GM21576 (cell line): ENCODE results near the gene ATP8B1.
A peak's percentile ranks its signal among the peaks of the same experiment; 100 is the strongest.
"Not testable (repeated sequence)": the region's sequence is repeated elsewhere in the genome, so short reads cannot be mapped to it uniquely, and the experiment has no call there.

Experiments used
- ATAC-seq: cut with Tn5 transposase; IDR thresholded peaks from one replicate; pipeline ENCODE4 v1.9.1; 2021; ENCODE audit warnings: mild to moderate bottlenecking, moderate library complexity; ENCODE audit not compliant: unreplicated experiment

The ATP8B1 gene

DNA sequence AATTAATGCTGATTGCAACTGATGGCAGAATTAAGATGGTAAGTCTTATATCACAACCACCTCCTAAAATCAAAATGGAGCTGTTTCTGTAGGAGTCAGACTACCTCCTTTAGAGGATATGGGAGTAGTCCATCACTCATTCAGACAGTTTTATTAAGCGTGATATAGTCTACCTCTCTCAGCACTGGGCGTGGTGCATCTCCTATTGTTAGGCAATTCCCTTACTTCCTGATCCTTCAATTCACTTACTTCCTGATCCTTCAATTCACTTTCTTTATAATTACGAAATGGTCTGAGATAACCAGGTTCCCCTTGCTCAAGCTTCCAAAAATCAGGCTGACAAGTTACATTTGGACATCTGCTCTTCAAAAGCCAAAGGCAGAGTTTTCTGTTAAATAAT, 31.9 kb downstream of the ATP8B1 start:
- ATAC-seq: no peak

DNA sequence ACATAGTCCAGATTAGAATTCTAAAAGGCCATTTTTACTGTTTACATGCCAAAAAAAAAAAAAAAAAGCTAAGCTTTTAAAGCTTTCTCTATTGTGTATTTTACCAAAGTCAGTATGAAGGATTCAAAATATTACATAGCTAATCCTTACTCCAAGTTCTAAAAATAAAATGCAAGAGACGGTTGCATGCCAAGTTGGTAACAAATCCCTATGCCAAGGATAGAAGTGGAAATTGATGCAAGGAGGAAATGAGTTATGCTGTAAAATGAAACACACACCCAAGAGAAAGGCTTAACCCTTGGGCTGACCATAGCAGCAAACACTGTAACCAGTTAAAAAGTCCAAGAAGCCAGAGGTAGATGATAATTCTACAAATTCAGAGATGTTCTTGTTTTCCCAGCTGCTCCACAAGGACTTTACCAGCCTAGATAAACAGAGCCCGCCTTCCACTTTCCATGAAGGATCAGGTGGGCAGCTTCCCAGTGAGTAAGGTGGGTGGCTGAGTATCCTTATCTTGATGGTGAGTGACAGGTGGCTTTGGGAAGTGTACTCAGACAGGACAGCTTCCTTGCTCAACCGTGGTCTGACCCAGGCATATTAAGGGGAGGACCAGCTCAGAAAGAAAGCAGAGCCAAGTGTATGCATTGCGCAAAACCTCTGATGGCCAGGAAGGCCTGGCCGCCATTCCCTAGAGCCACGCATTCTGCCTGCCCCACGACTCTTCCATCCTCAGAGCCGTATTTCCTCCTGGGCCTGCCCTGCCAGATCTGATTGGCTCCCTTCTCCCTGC, 34.4 kb downstream of the ATP8B1 start:
- no peak for ATAC-seq

DNA sequence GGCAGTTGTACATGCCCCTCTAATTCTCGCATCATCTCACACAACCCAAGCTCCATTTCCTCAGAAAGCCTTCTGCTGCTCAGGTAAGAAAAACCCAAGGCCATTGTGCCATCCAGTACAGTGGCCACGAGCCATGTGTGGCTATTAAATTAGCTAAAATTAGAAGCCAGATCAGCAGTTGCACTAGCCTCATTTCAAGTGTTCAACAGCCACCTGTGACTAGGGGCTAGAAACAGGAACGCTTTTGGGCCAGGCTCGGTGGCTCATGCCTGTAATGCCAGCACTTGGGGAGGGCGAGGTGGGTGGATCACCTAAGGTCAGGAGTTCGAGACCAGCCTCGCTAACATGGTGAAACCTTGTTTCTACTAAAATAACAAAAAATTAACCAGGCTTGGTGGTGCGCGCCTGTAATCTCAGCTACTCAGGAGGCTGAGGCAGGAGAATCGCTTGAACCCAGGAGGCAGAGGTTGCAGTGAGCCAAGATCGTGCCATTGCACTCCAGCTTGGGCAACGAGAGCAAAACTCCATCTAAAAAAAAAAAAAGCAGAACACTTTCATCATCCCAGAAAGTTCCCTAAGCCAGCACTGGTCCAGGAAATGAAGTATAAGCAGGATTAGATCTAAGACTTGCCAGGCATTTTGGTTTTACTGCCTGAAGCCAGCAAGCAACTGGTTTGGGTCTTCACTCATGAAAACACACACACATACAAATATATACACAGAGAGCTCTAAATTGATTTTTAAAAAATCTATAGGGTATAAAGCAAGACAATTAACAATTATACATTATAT, 35.7 kb downstream of the ATP8B1 start:
- no peak for ATAC-seq

- ATAC-seq: no peak
Observed at GRCh38 chr18:57764995-57765394, 38.1 kb downstream of the ATP8B1 start.

GRCh38 chr18:57764087-57764486, 39.0 kb downstream of the ATP8B1 start:
- ATAC-seq: no peak

- no peak for ATAC-seq
Observed at GRCh38 chr18:57762686-57763085, 40.4 kb downstream of the ATP8B1 start.

DNA sequence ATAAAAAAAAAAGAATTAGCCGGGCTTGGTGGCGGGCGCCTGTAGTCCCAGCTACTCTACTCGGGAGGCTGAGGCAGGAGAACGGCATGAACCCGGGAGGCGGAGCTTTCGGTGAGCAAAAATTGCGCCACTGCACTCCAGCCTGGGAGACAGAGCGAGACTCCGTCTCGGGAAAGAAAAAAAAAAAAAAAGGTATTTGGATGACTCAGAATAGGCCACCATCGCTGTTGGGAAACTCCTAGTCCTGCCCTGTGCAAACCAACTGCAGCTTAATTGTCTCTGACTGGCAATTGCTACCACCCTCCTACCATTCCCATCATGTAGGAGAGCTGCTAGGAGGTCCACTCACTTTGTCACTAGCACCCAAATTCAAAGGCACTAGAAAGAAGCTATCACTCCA, 43.5 kb downstream of the ATP8B1 start:
- ATAC-seq: no peak

GRCh38 chr18:57755473-57756067, 47.5 kb downstream of the ATP8B1 start:
- no peak for ATAC-seq

- peak; percentile 88 for ATAC-seq
Observed at GRCh38 chr18:57754577-57755338, 48.4 kb downstream of the ATP8B1 start.

GRCh38 chr18:57753063-57753462, 50.1 kb downstream of the ATP8B1 start:
- no peak for ATAC-seq

GRCh38 chr18:57749604-57749970, 53.5 kb downstream of the ATP8B1 start:
- no peak for ATAC-seq

DNA sequence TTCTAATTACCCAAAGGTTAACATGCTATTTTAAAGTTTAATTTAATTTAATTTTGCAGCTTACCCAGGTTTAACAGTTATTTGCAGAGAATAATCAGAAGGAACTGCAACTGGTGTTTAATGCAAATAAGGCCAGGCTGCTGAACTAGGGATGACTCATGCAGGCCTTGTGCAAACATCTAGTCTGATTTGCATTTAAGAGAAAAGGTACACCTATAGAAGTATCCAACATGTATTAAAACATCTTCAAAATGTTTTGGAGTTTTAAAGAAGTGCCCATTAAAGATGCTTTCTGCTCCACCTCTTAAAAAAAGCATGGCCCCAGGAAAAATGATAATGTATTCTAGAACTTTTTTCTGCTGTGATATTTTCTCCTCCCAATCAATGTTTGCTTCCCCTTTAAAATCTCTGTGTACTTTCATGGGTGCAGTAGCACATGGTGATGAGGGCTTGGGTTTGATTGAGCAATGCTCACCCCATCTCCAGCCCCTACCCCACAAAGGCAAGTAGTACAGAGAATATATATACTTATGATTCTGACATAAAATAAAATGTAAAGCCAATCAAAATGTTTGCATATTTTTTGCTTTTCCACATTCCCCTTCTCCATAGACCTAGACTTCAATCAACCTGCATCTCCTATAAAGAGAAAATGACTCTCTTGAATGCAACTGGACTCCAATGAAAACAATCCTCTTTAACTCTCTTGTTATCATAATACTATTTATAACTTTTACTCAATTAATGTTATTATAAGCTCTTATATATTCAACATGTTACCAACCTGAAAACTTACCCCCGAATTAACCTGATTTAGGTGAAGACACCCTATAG, 54.1 kb downstream of the ATP8B1 start:
- peak; percentile 90 for ATAC-seq

GRCh38 chr18:57747809-57748680, 55.1 kb downstream of the ATP8B1 start:
- ATAC-seq: no peak

GRCh38 chr18:57744211-57744694, 58.9 kb downstream of the ATP8B1 start:
- ATAC-seq: no peak

GRCh38 chr18:57743008-57743407, 60.1 kb downstream of the ATP8B1 start:
- ATAC-seq: no peak

GRCh38 chr18:57741273-57741672, 61.8 kb downstream of the ATP8B1 start:
- no peak for ATAC-seq

DNA sequence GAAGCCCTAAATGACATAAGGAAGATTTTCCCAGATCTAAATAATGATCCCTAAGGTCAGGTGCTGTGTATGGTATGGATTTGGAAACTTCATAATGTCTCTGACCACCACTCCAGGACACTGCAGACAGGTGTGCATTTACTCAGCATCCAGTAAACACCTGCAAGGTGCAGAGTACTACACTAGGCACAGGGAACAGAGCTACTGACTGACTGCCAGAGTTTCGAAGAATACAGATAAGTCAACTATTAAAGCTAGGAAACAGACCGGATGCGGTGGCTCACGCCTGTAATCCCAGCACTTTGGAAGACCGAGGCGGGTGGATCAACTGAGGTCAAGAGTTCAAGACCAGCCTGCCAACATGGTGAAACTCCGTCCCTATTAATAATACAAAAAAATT, 65.0 kb downstream of the ATP8B1 start:
- no peak for ATAC-seq

DNA sequence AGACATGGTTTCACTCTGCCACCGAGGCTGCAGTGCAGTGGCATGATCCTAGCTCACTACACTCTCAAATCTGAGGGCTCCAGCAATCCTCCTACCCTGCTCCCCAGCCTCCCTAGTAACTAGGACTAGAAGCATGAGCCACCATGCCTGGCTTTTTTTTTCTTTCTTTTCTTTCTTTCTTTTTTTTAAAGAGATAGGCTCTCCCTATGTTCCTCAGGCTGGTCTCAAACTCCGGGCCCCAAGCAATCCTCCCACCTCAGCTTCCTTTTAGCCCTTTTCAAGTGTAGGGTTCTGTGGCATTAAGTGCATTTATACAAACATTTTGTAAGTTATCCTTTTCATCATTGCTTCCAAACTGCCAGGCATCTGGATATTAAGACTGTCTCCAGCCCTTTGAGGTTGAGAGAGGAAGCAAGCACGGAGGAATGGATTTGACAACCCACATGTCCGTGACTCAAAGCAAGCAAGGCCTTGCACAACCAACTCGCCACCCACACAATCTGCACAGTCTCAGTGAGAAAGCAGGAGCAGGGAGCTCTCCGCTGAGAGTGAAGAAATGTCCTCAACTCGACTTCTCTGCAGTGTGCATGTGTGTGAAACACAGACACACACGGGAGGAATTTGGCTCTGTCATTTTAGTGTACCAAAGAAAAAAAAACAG, 65.6 kb downstream of the ATP8B1 start:
- no peak for ATAC-seq

- ATAC-seq: not testable (repeated sequence)
Observed at GRCh38 chr18:57735042-57735441, 68.1 kb downstream of the ATP8B1 start.
